Stimulated activated CD8-positive, alpha-beta memory T cell treated with anti-CD3 and anti-CD28 coated beads, Interleukin-2, amount 100 ng/mL, for 1 hour (primary cell): Measurements from ENCODE around the gene NCBP1.
A peak's percentile ranks its signal among the peaks of the same experiment; 100 is the strongest.
"Not testable (repeated sequence)": the region's sequence is repeated elsewhere in the genome, so short reads cannot be mapped to it uniquely, and the experiment has no call there.

Experiments
- DNase-seq, 2 donors: peaks; one replicate each; pipeline ENCODE4 v3.0.0-alpha.2; 2020; ENCODE audit warnings: low read depth in 2 of 2

The NCBP1 gene

GRCh38 chr9:97673922-97674321 is 40.3 kb downstream of the NCBP1 start:
- no peak for DNase-seq

- DNase-seq = no peak
These were observed 42.0 kb downstream of the NCBP1 start for GRCh38 chr9:97675655-97676054.

DNA sequence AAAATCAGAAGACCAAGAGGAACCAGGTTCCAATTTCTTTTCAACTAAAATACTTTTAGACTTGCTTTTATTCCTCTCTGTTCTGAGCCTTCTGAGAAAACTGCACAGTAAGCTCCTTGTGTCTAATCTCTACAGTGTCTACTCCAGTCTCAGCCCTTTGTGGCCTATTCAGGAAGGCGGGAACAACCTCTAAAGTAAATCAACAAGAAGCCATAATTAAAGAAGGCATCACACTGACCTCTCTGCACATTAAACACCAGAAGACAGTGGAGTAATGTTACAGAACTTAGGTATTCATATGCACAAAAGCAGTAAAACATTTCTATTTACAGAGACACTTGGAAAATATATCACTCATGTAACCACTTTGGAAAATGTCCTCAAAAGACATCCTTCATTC is 48.6 kb downstream of the NCBP1 start:
- no peak for DNase-seq

DNA sequence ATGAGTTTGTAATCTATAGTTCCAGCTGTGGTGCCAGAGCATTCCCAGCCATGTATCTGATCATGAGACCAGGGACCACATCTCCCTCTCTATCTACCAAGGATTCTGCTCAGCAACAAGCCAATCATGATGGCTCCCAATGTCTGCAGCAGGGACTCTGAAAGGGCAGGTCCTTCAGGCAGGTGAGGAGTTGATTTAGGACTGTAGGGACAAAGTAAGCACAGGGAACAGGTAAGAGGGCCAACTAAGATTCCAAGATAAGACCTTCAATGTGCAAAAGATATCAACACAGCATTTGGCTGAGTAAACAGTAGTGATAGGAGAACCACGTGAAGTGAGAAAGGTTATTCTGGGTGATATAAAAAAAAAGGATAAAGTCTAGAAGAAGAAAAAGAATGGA is 55.0 kb downstream of the NCBP1 start:
- DNase-seq = no peak

DNA sequence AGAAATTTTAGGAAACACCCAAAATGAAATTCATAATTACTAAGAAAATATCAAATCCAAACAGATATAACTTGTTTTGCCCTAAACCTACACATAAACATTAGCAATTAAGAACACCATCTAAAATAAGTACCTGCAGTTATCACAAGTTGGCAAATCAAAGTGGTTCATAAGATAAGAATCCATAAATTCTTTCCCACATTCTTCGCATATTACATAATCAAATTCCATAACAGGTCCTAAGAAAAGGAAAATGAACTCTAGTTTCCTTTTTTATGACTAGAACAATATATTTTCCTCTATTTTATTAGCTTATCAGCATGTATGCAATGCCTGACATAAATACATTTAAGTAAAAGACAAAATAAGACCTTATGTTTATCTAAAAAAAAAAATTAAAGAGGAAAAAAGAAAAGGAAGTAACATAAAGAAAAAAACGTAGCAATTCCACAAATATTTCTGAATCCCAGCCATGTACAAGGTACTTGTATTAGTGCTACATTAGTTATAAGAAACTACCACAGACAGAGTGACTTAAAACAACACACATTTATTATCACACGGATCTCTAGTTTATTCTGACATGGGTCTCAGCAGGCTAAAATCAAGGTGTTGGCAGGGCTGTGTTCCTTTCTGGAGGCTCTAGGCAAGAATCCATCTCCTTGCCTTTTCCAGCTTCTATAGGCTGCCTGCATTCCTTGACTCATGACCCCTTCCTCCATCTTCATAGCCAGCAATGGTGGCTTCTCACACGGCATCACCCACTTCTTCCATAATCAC is 56.0 kb downstream of the NCBP1 start:
- DNase-seq = no peak

DNA sequence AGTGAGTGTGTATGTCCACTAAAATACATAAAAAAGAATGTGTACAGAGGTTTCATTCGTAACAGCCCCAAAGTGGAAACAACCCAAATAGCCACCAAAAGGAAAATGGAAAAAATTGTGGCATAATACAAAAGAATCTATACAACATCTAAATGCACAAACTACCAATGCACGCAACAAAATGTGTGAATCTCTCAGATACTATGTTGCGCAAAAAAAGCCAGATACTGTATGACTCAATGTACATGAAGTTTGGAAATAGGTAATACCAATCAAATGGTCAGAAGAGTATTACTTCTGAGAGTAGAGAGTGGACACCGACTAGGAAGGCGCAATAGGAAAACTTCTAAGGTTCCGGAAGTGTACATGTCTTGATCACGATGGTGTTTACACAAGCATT is 61.1 kb downstream of the NCBP1 start:
- no peak for DNase-seq

- DNase-seq = no peak
These were observed 61.8 kb downstream of the NCBP1 start for GRCh38 chr9:97695390-97695789.

GRCh38 chr9:97695995-97696802 is 62.6 kb downstream of the NCBP1 start:
- DNase-seq = no peak

GRCh38 chr9:97696803-97697601 is 63.4 kb downstream of the NCBP1 start, which contains the start of gene XPA:
Gene XPA (minus strand): TSS chr9:97697340. CDS start chr9:97697292, 48 bp downstream.
- DNase-seq = peak; percentile 94 to 97

DNA sequence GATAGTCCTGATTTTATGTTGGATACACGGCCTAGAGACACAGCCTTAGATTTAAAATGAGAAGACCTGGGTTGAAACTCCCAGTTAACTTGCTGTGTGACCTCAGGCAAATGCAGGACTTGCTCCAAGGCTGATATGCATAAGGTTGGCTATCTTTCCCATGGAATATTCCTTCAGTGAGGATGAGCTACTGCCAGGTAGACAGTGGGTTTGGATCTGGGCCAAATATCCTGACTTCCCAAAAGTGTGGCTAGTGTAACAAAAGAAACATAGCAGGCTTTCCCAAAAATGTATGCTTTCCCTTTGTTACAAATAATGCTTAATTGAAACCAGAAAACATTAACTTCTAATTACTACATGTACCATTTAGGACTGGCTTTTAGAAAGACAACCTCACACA is 64.2 kb downstream of the NCBP1 start:
- DNase-seq = no peak

- DNase-seq = no peak
These were observed 65.2 kb downstream of the NCBP1 start for GRCh38 chr9:97698865-97699264.

DNA sequence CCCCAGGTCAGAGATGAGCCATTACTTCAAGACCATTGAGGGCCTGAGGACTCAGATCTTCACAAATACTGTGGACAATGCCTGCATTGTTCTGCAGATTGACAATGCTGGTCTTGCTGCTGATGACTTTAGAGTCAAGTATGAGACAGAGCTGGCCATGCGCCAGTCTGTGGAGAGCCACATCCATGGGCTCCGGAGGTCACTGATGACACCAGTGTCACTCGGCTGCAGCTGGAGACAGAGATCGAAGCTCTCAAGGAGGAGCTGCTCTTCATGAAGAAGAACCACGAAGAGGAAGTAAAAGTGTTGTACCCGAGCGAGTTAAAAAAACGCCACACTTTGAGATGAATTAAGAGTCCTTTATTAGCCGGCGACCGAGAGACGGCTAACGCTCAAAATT is 65.7 kb downstream of the NCBP1 start:
- not testable (repeated sequence) for DNase-seq

DNA sequence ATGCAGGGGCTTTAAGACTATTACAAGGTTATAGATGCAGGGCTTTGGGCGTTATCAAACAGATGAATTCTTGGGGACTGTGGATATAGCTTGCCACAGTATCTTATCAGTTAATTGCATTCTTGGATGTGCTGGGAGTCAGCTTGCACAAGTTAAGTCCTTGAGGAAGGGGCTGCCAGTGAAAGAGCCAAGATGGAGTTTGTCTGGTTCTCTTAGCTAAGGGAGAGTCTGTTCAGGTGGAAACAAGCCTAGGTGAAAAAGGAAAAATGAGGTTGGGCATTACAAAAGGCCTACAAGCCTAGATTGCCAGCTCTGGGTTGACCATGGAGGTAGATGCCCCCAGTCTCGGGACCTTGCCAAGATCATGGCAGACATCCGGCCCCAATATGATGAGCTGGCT is 66.2 kb downstream of the NCBP1 start:
- DNase-seq = not testable (repeated sequence)

GRCh38 chr9:97703437-97704344 is 70.1 kb downstream of the NCBP1 start:
- DNase-seq = no peak

- DNase-seq = no peak
These were observed 70.7 kb downstream of the NCBP1 start for GRCh38 chr9:97704345-97704677.

- no peak for DNase-seq
These were observed 71.2 kb downstream of the NCBP1 start for GRCh38 chr9:97704851-97705250.

GRCh38 chr9:97705354-97705950 is 71.8 kb downstream of the NCBP1 start:
- DNase-seq = no peak

- DNase-seq = no peak
These were observed 72.6 kb downstream of the NCBP1 start for GRCh38 chr9:97706246-97706645.

DNA sequence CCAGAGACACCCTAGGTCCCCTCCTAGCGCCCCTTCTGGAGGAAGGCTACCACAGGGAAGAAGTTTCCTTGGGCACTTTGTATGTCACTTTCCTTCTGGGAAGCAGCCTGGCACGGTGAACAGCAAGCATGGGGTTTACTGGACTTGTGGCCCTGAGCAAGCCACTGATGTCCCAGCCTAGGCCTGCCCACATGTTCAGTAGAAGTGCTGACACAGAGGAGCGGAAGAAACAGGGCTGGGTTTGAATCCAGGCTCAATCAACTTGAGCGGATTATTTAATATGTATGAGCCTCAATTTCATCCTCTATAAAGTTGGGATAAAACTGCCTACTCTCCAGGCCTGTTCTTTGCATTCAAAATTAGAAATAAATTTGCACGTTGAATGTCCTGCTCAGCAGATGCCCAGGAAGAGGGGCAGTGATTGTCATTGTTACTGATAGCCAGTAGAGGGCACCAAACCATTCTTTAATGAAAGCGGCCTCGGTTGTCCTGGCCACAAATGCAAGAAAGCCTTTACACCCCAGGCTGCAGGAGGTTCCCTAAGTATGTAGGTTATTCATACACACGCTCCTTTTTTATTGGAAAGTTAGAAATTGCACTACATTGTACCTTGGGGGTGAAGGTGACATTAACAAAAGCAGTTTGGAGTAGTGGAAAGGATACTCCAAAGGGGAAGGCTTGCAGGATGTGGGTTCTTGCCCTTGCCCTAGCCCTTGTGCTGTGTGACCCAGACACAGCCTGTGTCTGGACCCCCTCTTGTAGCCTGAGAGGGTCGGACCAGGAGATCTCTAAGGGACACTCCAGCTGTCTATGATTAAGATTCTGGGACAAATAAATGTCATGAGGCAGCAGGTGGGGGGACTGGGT is 77.0 kb downstream of the NCBP1 start:
- peak in 1 of 2 donors; percentile 16 for DNase-seq

DNA sequence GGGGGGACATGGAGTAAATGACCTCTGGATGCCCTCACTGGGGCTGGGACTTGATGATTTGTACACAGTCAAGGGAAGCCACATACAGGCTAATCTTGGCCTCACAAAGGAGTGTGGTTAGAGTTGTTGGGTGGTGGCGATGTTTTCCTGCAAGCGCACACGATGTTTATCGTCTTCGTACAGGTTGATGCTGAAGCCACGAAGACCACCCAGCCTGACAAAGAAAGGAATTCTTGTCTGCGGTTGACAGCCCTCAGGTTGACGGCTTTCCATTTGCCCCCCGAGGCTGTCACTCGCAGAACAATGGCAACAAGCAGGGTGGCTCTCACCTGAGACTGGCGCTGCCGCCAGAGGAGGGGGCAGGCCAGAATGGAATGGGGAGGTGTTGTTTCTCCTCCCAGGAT is 77.6 kb downstream of the NCBP1 start:
- no peak for DNase-seq
